ENCODE data around the gene CDK5RAP3.

DNA sequence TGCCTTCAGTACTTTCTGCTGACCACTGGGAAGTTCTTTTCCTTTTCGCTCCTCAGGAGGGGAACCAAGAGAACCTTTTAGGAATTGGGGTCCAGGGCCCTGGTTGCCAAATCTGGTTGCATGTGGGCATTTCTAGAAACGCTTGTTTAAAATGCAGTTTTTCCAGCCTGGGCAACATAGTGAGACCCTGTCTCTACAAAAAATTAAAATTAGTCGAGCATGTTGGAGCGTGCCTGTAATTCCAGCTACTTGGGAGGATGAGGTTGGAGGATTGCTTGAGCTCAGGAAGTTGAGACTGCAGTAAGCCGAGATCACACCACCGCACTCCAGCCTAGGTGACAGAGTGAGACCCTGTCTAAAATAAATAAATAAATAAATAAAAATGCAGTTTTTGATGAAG, 28.3 kb upstream of the CDK5RAP3 start:
- no peak for TF ChIP-seq CTCF (IDR thresholded peaks at IDR 0.05)
- TF ChIP-seq POLR2A (IDR thresholded peaks at IDR 0.05): no peak

All from lower leg skin (tissue), 3 donors.